SK-N-SH treated with all-trans-retinoic acid at 6 μM for 48 hours (cell line): Measurements from ENCODE around the gene MYO18A.
A peak's percentile ranks its signal among the peaks of the same experiment; 100 is the strongest.

ENCODE experiments used
- ATAC-seq: fragments of 200-7000 bp; cut with Tn5 transposase; 3 replicates; pipeline ENCODE4 v1.9.1; 2020; ENCODE audit warnings: mild to moderate bottlenecking, moderate library complexity
- ARNTL ChIP-seq: fragments of 450-650 bp; formaldehyde crosslinking; IDR thresholded peaks from 2 replicates; pipeline ENCODE4 v1.5.0; 2020; ENCODE audit warnings: low read depth, mild to moderate bottlenecking, moderate library complexity, borderline replicate concordance
- BACH2 ChIP-seq: fragments of 250-450 bp; sonication (Bioruptor Pico); IDR thresholded peaks from 2 replicates; pipeline ENCODE4 v1.9.0; 2021; ENCODE audit warnings: mild to moderate bottlenecking, borderline replicate concordance
- CREB5 ChIP-seq: fragments of 250-450 bp; sonication (Bioruptor Pico); IDR thresholded peaks from 2 replicates; pipeline ENCODE4 v1.5.1; 2020; ENCODE audit warnings: low read depth, mild to moderate bottlenecking, moderate library complexity
- CSDC2 ChIP-seq: fragments of 250-450 bp; sonication (Bioruptor Pico); IDR thresholded peaks from 2 replicates; pipeline ENCODE4 v1.5.0; 2020; ENCODE audit warnings: mild to moderate bottlenecking, moderate library complexity
- CSRNP3 ChIP-seq: fragments of 250-450 bp; sonication (Bioruptor Pico); IDR thresholded peaks from 2 replicates; pipeline ENCODE4 v1.5.1; 2021; ENCODE audit warnings: mild to moderate bottlenecking, moderate library complexity
- ESRRG ChIP-seq: fragments of 250-450 bp; sonication (Bioruptor Pico); IDR thresholded peaks from 2 replicates; pipeline ENCODE4 v1.6.1; 2021; ENCODE audit warnings: mild to moderate bottlenecking
- GLIS3 ChIP-seq: fragments of 250-450 bp; sonication (Bioruptor Pico); IDR thresholded peaks from 2 replicates; pipeline ENCODE4 v1.5.0; 2020; ENCODE audit warnings: mild to moderate bottlenecking, moderate library complexity
- ISL1 ChIP-seq: fragments of 250-450 bp; sonication (Bioruptor Pico); IDR thresholded peaks from 2 replicates; pipeline ENCODE4 v2.1.2; 2022; ENCODE audit warnings: mild to moderate bottlenecking, moderate library complexity
- OSR1 ChIP-seq: fragments of 250-450 bp; sonication (Bioruptor Pico); IDR thresholded peaks from 2 replicates; pipeline ENCODE4 v1.8.0; 2022; ENCODE audit warnings: moderate library complexity, mild to moderate bottlenecking, inconsistent platforms
- PPARA ChIP-seq: fragments of 250-450 bp; sonication (Bioruptor Pico); IDR thresholded peaks from 2 replicates; pipeline ENCODE4 v1.5.0; 2020; ENCODE audit warnings: mild to moderate bottlenecking, borderline replicate concordance
- RARB ChIP-seq: fragments of 250-450 bp; sonication (Bioruptor Pico); IDR thresholded peaks from 2 replicates; pipeline ENCODE4 v1.8.0; 2021; ENCODE audit warnings: mild to moderate bottlenecking, moderate library complexity
- SNAI2 ChIP-seq: fragments of 250-450 bp; sonication (Bioruptor Pico); IDR thresholded peaks from 2 replicates; pipeline ENCODE4 v1.5.0; 2020; ENCODE audit warnings: mild to moderate bottlenecking, moderate library complexity
- TCF4 ChIP-seq: fragments of 250-450 bp; sonication (Bioruptor Pico); IDR thresholded peaks from 2 replicates; pipeline ENCODE4 v1.8.0; 2021; ENCODE audit warnings: mild to moderate bottlenecking, moderate library complexity, borderline replicate concordance
- TSHZ2 ChIP-seq: fragments of 250-450 bp; sonication (Bioruptor Pico); IDR thresholded peaks from 2 replicates; pipeline ENCODE4 v1.5.0; 2020; ENCODE audit warnings: mild to moderate bottlenecking, moderate library complexity
- ZC3H10 ChIP-seq: fragments of 250-450 bp; sonication (Bioruptor Pico); IDR thresholded peaks from 2 replicates; pipeline ENCODE4 v1.5.1; 2021; ENCODE audit warnings: mild to moderate bottlenecking, moderate library complexity
- ZFP3 ChIP-seq: fragments of 250-450 bp; sonication (Bioruptor Pico); IDR thresholded peaks from 2 replicates; pipeline ENCODE4 v1.5.0; 2020; ENCODE audit warnings: mild to moderate bottlenecking, moderate library complexity
- ZFP30 ChIP-seq: fragments of 450-650 bp; formaldehyde crosslinking; IDR thresholded peaks from 2 replicates; pipeline ENCODE4 v1.5.0; 2022; ENCODE audit warnings: mild to moderate bottlenecking, moderate library complexity
- ZNF565 ChIP-seq: fragments of 450-650 bp; formaldehyde crosslinking; conservative IDR thresholded peaks from 2 replicates; pipeline ENCODE4 v1.5.0; 2020; ENCODE audit warnings: low read depth, mild to moderate bottlenecking, moderate library complexity
- ZNF70 ChIP-seq: fragments of 450-650 bp; formaldehyde crosslinking; IDR thresholded peaks from 2 replicates; pipeline ENCODE4 v1.5.0; 2020; ENCODE audit warnings: mild to moderate bottlenecking, moderate library complexity
- ZNF8 ChIP-seq: fragments of 450-650 bp; formaldehyde crosslinking; IDR thresholded peaks from 2 replicates; pipeline ENCODE4 v1.5.0; 2020; ENCODE audit warnings: mild to moderate bottlenecking, moderate library complexity
- TF ChIP-seq, protein P1 (sequence below): fragments of 250-450 bp; sonication (Bioruptor Pico); IDR thresholded peaks from 2 replicates; pipeline ENCODE4 v1.8.0; 2021; ENCODE audit warnings: low read depth, mild to moderate bottlenecking, moderate library complexity, borderline replicate concordance
- TF ChIP-seq, protein P2 (sequence below): fragments of 250-450 bp; sonication (Bioruptor Pico); IDR thresholded peaks from 2 replicates; pipeline ENCODE4 v1.8.0; 2020; ENCODE audit warnings: mild to moderate bottlenecking, moderate library complexity, borderline replicate concordance

Gene MYO18A

DNA sequence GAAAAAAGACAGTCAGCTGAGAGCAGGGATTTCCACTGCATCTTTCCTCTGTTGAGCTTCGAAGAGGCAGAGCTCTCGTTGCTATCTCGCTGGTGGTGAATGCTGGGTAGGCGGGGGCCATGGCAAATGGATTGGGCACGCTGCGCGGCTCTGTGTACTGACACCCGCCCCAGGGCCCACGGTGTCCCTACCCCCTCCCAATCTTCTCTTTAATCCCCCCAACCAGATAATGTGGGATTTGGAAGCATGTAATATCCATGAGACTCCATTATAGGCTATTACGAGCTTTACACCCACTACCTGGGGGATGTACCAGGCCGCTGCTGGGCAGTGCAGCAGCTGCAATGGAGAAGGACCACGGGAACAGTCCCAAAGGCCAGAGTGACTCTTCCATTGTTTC, 129.0 kb downstream of the MYO18A start:
- no peak for ATAC-seq
- TF ChIP-seq ZNF70, result no peak
- no peak for TF ChIP-seq SNAI2
- TF ChIP-seq ESRRG (CRISPR knock-in tag), result no peak
- TF ChIP-seq ISL1, result no peak
- TF ChIP-seq TCF4, result no peak
- TF ChIP-seq CSDC2 (CRISPR knock-in tag), result no peak
- no peak for TF ChIP-seq PPARA (CRISPR knock-in tag)
- TF ChIP-seq ZNF8 (CRISPR knock-in tag), result no peak
- TF ChIP-seq GLIS3 (CRISPR knock-in tag), result no peak
- TF ChIP-seq, all 23 proteins: peak for 0

GRCh38 chr17:29050176-29050575, 130.0 kb downstream of the MYO18A start:
- no peak for ATAC-seq
- no peak for TF ChIP-seq ESRRG (CRISPR knock-in tag)
- no peak for TF ChIP-seq ISL1
- no peak for TF ChIP-seq ZNF8 (CRISPR knock-in tag)
- no peak for TF ChIP-seq BACH2
- TF ChIP-seq ZFP3 (CRISPR knock-in tag), result no peak
- TF ChIP-seq SNAI2, result no peak
- TF ChIP-seq TCF4, result no peak
- TF ChIP-seq RARB (CRISPR knock-in tag), result no peak
- no peak for TF ChIP-seq CREB5 (CRISPR knock-in tag)
- TF ChIP-seq GLIS3 (CRISPR knock-in tag), result no peak
- TF ChIP-seq ZC3H10, result no peak
- no peak for TF ChIP-seq ZFP30 (CRISPR knock-in tag)
- no peak for TF ChIP-seq PPARA (CRISPR knock-in tag)
- TF ChIP-seq OSR1, result no peak
- TF ChIP-seq, protein P1, sequence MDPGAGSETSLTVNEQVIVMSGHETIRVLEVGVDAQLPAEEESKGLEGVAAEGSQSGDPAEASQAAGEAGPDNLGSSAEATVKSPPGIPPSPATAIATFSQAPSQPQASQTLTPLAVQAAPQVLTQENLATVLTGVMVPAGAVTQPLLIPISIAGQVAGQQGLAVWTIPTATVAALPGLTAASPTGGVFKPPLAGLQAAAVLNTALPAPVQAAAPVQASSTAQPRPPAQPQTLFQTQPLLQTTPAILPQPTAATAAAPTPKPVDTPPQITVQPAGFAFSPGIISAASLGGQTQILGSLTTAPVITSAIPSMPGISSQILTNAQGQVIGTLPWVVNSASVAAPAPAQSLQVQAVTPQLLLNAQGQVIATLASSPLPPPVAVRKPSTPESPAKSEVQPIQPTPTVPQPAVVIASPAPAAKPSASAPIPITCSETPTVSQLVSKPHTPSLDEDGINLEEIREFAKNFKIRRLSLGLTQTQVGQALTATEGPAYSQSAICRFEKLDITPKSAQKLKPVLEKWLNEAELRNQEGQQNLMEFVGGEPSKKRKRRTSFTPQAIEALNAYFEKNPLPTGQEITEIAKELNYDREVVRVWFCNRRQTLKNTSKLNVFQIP, result no peak
- no peak for TF ChIP-seq ZNF565 (CRISPR knock-in tag)
- no peak for TF ChIP-seq TSHZ2
- TF ChIP-seq ARNTL (CRISPR knock-in tag), result no peak
- TF ChIP-seq CSRNP3 (CRISPR knock-in tag), result no peak
- TF ChIP-seq, protein P2, sequence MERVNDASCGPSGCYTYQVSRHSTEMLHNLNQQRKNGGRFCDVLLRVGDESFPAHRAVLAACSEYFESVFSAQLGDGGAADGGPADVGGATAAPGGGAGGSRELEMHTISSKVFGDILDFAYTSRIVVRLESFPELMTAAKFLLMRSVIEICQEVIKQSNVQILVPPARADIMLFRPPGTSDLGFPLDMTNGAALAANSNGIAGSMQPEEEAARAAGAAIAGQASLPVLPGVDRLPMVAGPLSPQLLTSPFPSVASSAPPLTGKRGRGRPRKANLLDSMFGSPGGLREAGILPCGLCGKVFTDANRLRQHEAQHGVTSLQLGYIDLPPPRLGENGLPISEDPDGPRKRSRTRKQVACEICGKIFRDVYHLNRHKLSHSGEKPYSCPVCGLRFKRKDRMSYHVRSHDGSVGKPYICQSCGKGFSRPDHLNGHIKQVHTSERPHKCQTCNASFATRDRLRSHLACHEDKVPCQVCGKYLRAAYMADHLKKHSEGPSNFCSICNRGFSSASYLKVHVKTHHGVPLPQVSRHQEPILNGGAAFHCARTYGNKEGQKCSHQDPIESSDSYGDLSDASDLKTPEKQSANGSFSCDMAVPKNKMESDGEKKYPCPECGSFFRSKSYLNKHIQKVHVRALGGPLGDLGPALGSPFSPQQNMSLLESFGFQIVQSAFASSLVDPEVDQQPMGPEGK (CRISPR knock-in tag), result no peak

DNA sequence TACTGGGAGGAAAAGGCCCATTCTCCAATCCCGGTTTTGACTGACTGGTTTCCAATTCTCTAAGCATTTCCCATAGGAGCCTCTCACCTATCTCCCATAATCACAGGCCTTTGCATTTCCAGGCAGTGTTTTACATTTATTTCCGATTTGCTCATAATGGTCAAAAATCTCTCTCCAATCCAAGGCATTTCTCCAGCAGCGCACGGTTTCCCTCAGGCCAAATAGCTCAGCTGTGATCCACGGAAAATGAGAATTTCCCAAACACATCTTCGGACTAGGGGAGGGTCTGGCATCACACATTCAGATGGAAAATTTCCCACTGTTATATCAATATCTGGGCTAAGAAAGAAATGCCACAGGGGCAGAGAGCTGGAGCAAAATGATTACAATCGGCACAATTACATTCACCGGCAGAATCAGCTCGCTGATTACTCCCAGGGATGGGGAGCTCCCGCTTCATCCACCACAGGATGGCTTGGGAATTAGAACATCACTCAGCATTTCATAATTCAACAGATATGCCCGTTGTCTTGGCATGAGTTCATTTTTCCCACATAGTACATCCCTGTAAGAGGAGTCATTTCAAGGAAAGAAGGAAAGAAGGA, 130.6 kb downstream of the MYO18A start:
- ATAC-seq, result peak; percentile 10; the same call in 1 of the 3 replicates
- TF ChIP-seq ZFP3 (CRISPR knock-in tag), result no peak
- no peak for TF ChIP-seq ARNTL (CRISPR knock-in tag)
- no peak for TF ChIP-seq BACH2
- TF ChIP-seq TCF4, result peak; percentile 33; the same call in 1 of the 2 replicates
- no peak for TF ChIP-seq PPARA (CRISPR knock-in tag)
- no peak for TF ChIP-seq RARB (CRISPR knock-in tag)
- TF ChIP-seq SNAI2, result no peak
- no peak for TF ChIP-seq GLIS3 (CRISPR knock-in tag)
- TF ChIP-seq, all 23 proteins: peak for 1
